GM21423 (cell line): ENCODE data around the gene AMBP.
"Not testable (repeated sequence)": the region's sequence is repeated elsewhere in the genome, so short reads cannot be mapped to it uniquely, and the experiment has no call there.

Source experiments
- ATAC-seq: cut with Tn5 transposase; IDR thresholded peaks from one replicate; pipeline ENCODE4 v1.9.1; 2021; ENCODE audit warnings: mild to moderate bottlenecking, moderate library complexity; ENCODE audit not compliant: unreplicated experiment

The AMBP gene

DNA sequence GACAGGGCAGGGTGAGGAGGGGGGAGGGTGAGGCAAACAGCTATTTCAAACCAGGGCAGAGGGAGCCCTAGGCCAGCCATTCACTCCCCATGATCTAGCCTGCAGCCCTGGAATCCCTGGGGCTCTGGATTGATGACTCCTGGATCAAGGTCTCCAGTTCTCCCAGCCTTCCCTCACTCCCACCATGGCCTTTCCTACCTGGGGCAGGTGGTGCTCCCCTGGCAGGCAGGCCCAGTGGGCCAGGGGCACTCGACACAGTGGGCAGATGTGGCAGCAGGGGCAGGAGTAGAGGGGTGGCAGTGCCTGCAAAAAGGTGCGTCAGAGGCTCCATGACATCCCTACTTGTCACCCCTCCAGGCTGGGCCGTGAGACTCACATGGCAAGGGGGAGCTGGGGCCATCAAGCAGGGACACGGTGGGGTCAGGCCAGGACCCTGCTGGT, 15.0 kb upstream of the AMBP start:
- ATAC-seq: no peak

DNA sequence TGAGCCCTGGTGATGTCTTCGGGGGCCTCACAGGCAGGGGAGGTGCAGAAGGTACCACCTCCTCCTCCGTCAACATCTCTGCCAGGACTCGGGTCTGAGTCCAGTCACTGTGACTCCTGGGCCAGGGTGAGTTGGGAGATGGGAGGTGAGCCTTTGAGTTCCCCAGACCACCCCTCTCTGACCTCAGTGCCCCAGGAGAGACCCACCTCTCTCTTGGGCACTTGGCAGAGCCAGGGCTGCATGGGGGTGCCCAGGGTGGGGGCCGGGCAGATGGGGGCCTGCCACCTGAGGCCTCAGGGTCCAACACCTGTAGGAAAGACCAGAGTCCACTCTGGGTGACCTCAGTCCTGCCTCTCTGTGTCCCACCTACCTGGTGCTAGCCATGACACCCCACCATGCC, 14.2 kb upstream of the AMBP start:
- ATAC-seq: no peak

GRCh38 chr9:114091711-114092110, 13.6 kb upstream of the AMBP start:
- no peak for ATAC-seq

- ATAC-seq: no peak
Measured at GRCh38 chr9:114090798-114091197, 12.7 kb upstream of the AMBP start.

- ATAC-seq: no peak
Measured at GRCh38 chr9:114089206-114089840, 11.2 kb upstream of the AMBP start.

DNA sequence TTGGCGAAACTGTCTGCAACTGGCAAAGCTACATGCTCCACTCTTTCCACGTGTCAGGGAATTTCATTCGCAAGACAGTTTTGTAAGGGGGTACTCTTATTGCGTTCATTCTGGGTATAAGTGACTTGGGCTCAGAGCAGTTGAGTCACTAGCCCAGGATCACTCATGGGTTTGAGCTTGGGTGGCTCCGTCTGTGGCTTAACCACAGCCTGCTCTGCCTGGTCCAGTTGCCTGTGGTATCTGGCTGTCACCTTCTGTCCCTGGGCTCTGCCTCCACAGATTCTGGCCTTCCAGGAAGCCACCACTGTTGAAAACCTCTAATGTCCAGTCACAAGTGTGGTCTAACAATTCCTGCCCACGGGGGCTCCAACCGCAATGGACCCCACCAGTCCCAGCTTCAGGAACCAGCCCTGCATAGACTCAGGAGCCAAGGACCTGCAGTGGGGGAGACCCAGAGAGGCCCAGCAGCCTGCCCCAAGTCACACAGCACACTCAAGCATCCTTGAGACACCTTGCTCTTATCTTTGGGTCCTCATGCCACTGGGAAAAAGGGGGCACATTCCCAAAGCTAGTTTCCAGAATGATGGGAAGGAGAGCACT, 10.6 kb upstream of the AMBP start:
- ATAC-seq: no peak

DNA sequence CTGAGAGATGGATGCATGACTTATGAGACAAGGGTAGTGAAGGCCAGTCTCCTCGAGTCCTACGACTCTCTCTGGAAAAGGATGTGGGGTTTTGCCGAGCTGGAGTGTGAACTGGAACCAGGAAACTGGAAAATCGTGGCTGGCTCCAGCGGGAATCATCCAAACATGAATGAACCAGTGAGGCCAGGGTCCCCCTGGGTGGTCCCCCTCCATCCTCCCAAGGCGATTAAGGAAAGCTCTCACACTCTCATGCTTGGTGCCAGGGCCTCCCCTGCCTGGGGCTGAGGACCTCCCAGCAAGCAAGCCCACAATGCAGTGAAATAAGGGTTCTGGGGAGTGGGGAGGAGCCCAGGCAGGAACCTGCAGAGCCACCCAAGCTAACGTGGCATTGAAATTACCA, 9.6 kb upstream of the AMBP start:
- no peak for ATAC-seq

DNA sequence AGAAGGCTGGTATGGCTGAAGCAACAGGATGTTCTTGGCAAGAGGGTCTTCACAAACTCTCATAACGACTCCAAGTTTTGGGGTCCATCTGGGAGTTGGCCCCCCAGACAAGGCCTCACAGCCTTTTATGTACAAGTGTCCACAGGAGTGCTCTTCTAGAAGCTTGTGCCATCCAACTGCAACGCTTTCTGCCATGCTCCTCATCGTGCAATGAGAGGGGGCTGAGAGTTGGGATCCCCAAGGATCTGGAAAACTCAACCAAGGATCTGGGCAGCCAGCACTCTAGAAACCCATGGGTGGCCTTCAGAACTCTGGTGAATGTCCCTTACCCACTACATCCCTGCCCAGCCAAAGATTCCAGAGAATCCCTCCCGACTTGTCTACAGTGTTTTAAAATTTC, 8.5 kb upstream of the AMBP start:
- no peak for ATAC-seq

GRCh38 chr9:114086009-114086408, 7.9 kb upstream of the AMBP start:
- ATAC-seq: no peak

GRCh38 chr9:114085387-114085789, 7.3 kb upstream of the AMBP start:
- ATAC-seq: no peak

DNA sequence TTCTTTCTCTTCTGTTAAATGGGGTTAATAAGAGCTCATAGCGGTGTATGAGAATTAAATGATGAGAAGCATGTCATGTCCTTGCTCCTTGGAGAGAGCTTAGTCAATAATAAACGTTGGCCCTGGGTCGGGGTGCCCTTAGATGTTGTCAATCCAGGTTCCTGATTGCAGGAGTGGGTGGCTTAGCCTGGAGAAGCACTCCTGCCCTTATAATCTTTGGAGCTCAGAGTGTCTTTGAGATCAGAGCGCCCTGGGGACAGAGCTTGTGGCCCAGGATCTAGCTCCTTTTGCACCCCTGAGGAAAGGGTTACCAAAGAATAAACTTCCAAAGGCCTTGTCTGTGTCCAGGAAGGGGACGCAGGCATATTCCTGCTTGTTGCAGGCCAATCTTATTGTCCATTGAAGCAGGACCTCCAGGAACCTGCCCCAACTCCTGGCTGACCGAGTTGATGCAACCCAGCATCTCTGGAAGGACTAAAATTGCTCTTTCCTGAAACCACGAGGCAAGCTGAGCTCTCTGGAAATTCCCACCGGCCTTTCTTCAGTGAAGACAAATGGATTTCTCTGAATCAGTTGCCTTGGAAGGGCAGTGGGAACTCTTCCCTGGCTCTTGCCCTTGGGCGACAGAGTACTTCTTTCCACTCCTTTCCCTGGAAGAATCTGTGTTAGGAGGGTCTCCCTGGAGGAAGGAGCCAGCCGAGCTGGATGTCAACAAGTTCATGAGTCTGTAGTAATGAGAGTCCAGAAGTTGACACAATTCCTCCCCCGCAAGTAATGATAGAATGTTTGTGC, 6.4 kb upstream of the AMBP start:
- no peak for ATAC-seq

GRCh38 chr9:114083666-114084065, 5.6 kb upstream of the AMBP start:
- ATAC-seq: no peak

DNA sequence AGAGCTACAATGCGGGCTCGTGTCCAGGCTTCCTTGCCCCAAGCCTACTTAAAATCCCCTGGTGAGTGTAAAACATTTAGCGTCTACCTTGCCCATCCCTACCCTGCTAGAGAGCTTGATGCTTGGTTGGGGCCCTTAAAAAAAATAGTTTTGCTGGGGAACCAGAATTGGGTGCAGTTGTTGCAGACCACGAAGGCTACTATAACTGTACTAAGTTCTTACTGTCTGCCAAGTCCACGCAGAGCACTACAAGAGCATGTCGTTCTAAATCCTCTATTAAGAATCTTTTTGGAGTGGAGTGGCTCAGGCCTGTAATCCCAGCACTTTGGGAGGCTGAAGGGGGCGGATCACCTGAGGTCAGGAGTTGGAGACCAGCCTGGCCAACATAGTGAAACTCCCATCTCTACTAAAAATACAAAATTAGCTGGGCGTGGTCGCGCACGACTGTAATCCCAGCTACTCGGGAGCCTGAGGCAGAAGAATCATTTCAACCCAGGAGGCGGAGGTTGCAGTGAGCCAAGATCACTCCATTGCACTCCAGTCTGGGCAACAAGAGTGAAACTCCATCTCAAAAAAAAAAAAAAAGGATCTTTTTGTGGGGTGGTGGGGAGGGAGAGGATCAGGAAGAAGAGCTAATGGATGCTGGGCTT, 4.8 kb upstream of the AMBP start:
- not testable (repeated sequence) for ATAC-seq

DNA sequence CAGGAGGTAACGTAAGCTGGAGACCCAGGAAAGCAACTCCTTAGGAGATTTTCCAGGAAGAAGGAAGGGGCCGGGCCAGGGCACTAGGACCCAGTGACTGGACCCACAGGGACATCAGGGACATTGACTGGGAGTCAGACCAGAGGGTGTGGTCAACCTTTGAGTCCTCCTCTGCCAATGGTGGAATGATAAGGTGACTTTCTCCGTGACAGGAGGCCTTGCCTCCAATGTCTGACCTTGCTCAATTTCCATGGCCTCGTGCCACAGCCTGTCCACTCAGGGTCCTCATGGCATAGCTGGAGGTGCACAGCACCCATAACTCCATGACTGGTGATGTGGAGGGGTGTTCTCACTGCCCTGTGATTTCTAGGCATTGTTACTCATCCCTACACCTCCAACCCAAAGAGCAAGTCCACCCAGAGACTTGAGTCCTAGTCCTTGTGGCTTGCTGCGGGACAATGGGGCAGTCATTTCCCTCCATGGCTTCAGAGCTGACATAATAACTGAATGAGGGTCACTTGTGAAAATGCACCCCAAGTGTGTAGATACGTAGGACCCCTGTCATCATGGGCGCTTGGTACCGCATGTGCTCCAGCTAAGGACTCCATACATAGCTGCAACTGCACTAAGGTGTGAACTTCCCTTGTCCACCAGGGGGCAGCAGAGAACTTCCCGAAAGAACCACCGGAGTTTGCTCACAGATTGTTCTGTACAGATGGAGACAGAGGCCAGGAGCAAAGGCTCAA, 4.1 kb upstream of the AMBP start:
- peak; percentile 75 for ATAC-seq

DNA sequence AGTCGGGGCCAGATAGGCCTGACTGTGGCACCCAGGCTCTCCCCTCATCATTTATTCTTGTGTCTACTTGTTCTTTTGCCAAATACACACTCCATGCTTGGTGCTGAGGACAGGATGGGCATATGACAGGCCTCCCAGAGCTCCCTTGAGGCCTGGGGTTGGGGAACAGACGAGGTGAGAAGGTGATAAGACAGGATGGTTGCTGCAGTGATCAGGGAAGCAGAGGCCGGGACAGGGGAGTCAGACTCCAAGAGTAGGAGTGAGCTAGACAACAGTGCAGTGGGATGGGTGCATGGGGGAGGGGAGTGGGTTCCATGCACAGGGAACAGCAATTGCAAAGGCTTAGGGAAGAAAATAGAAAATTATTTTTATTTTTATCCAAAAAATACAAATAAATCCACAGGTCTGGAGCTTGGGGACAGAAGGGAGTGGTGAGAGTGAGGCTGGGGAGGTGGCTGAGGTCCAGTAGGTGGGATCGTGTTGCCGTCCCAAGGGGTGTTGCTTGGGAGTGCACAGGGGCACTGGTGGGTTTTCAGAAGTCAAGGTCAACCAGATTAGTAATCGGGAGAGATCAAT, 3.4 kb upstream of the AMBP start:
- no peak for ATAC-seq

GRCh38 chr9:114080773-114081440, 2.8 kb upstream of the AMBP start:
- no peak for ATAC-seq

- no peak for ATAC-seq
Measured at GRCh38 chr9:114080195-114080772, 2.2 kb upstream of the AMBP start.

DNA sequence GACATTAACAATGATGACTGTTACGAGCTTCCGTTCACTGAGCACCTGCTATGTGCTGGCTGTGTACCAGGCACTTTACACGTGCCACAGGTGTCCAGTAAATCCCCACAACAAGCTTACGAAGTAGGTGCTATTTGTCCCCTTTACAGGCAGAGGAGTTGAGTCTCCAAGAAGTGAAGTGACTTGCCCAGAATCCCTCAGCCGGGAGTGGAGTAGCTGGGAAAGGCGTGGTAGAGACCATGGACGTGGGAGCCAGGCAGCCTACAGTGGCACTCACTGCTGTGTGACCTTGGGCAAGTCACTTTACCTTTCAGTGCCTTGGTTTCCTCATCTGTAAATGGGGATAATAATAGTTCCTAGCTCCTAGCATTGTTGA, 669 bp upstream of the AMBP start:
- no peak for ATAC-seq

DNA sequence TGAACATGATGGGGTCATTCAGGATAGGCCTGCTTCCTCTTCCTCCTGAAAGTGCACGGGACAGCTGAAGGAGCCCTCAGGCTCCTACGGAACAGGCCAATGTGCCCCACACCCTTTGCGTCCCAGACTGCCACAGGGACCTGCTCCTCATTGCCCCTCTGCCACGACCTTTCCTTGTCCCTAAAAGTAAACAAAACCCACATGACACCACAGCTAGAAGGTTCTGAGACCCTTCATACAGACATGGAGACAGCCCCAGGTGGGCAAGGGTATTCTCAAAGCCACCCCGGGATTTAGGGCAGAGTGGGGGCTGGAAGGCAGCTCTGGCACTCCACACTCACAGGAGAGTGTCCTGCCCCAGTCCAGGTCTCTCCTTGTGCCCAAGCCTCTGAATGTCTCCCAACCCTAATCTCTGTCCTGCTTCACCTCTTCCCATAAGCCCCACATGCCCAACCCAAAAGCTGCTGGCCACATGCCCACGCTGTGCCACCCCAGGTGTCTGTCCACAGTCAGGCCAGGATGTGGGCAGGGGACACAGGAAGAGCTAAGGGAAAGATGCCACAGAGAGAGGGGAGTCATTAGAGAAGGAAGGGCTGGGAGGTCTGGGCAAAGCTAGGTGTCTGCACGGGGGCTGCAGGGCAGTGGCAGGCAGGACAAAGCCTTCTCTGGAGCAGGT, 800 bp downstream of the AMBP start:
- no peak for ATAC-seq
